KG1 (cell line): ENCODE results near the gene HIGD1B.
"Not testable (repeated sequence)": the region's sequence is repeated elsewhere in the genome, so short reads cannot be mapped to it uniquely, and the experiment has no call there.

ENCODE experiments used
- DNase-seq: peaks from one replicate; lab custom pipeline; 2025; lab: John Stamatoyannopoulos, UW

Gene HIGD1B

GRCh38 chr17:44847586-44847985, at the start of gene HIGD1B:
Gene HIGD1B (plus strand): TSS chr17:44847883. CDS start chr17:44848153, 270 bp downstream.
- no peak for DNase-seq

DNA sequence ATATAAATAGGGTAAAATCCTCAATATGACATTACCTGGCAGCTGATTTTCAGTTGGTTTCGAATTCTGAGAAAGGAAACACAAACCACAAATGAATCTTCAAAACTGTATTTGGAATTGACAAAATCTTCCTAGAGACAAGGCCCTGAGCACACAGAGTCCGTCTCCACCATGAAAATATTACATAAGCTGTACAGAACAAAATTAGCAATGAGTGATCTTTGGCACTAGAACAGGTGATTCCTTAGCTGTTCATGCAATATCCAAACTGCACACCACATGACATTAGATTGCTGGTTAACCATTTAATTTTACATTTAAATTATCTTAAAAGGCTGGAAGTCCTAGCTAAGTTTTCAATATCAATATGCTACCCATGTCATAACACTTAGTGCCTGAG, 49.3 kb upstream of the HIGD1B start:
- no peak for DNase-seq

GRCh38 chr17:44801880-44802279, 45.8 kb upstream of the HIGD1B start:
- no peak for DNase-seq

DNA sequence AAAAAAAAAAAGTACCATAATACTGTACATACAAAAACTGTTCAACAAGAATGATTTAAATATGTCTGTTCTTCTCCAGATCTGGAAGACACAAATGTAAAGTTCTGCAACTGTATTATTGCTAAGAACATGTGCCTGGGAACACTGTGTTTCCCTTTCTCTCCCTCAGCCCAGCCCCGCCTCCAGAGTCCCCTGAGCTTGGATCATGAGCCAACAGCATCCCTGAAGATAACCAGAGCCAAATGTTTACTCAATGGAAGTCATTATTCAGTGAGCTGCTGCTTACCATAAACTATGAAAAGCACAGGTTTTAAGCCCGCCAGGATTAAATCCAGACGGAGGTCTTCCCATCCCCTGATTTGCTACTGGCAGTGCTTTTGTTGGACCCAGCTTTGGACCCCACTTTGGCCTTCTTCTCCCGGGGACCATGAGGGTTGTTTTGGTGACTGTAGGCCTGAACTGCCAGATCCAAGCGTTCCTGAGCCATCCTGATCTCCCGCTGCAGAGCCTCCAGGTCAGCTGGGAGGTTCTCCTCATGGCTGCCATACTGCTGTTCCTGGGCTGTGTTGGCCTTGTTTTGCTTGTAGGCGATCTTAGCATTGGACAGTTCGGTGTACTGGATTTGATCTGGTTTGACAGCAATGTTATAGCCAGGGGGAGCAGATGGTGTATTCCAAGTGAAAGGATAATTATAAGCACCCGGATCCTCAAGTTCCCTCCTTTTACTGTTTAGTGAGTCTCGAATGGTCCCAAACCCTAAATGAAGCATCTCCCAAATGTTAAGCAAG, 43.2 kb upstream of the HIGD1B start:
- no peak for DNase-seq

GRCh38 chr17:44807093-44807816, 40.4 kb upstream of the HIGD1B start:
- no peak for DNase-seq

- DNase-seq: no peak
Observed at GRCh38 chr17:44807817-44808155, 39.9 kb upstream of the HIGD1B start.

- no peak for DNase-seq
Observed at GRCh38 chr17:44808156-44808555, 39.5 kb upstream of the HIGD1B start.

DNA sequence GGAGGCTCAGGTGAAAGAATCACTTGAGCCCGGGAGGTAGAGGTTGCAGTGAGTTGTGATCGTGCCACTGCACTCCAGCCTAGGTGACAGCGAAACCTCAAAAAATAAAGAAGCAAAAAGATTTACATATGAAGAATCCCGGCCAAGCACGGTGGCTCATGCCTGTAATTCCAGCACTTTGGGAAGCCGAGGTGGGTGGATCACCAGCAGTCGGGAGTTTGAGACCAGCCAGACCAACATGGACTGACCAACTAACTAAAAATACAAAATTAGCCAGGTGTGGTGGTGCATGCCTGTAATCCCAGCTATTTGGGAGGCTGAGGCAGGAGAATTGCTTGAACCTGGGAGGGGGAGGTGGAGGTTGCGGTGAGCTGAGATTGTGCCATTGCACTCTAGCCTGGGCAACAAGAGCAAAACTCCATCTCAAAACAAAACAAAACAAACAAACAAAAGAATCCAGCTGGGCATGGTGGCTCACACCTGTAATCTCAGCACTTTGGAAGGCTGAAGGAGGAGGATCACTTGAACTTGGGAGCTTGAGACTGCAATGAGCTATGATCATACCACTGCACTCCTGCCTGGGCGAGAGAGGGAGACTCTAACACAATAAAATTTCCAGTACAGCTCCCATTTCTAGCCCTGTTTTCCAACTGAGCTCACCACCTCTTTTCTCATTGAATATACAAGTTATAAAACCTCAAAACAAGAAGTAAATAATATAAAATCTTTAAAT, 38.9 kb upstream of the HIGD1B start:
- not testable (repeated sequence) for DNase-seq

GRCh38 chr17:44812263-44812662, 35.4 kb upstream of the HIGD1B start:
- DNase-seq: no peak

DNA sequence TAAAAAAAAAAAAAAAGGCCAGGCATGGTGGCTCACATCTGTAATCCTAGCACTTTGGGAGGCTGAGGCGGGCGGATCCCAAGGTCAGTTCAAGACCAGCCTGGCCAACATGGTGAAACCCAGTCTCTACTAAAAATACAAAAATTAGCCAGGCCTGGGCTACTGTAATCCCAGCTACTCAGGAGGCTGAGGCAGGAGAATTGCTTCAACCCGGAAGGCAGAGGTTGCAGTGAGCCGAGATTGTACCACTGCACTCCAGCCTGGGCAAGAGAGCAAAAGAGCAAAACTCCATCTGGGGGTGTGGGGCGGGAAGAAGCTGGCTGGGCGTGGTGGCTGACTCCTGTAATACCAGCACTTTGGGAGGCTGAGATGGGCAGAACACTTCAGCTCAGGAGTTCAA, 29.2 kb upstream of the HIGD1B start:
- DNase-seq: not testable (repeated sequence)

DNA sequence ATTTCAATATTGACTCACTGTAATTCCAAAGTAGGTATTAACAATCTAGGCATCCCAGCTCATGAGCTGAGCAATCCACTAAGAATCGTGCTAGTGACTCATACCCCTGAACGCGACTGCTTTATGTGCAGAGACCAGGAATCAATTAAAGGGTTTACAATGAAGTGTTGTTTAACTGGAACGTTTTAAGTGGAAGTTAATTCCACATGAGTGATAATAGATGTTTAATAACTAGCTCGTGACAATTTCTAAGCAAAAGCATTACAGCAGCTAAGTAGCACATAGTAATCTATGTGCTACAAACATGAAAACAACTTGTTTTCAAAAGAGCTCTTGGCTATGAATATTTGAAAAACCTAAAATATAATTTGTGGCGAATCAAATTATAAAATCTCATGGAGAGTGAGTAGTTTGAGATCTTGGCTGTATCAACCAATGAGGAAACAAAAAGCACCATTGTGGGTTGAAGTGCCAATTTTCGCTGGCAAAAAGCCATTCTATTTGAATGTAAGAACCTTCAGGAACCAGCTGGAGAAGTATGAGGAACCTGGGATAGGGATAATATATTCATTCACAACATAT, 27.0 kb upstream of the HIGD1B start:
- no peak for DNase-seq

- DNase-seq: not testable (repeated sequence)
Observed at GRCh38 chr17:44825236-44825635, 22.4 kb upstream of the HIGD1B start.

DNA sequence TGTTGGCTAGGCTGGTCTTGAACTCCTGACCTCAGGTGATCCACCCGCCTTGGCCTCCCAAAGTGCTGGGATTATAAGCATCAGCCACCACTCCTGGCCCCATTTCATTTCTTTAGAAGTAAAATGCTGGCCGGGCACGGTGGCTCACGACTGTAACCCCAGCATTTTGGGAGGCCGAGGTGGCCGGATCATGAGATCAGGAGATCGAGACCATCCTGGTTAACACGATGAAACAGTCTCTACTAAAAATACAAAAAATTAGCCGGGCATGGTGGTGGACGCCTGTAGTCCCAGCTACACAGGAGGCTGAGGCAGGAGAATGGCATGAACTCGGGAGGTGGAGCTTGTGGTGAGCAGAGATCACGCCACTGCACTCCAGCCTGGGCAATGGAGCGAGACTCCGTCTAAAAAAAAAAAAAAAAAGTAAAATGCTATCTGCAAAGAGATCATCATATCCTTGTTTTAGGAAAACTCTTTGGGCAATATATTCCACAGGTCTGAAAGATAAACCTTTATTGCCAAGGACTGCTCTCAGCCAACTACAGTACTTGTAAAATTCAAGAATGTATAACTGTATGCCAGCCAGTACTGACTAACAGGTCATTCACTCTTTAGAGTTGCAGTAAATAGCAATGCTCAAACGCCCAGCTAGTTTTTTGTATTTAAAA, 21.4 kb upstream of the HIGD1B start:
- DNase-seq: no peak

DNA sequence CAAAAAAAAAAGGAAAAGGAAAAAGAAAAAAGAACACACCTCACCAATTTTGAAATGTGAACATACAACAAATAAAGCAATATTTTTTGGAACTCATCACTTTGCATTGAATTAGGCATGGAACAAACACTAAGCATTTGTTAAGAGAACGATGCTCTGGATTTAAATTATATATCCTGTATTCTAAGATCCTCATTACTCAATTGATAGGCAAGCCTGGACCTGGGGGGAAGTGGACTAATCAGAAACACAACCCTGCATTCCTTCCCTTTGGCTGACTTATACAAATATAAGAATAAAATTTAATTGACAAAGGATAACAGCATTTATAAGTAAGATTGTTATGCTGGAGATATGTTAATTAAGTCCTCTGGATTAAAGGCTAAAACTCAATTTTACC, 19.8 kb upstream of the HIGD1B start:
- DNase-seq: no peak

- DNase-seq: peak; percentile 41
Observed at GRCh38 chr17:44828919-44829522, 18.7 kb upstream of the HIGD1B start.

DNA sequence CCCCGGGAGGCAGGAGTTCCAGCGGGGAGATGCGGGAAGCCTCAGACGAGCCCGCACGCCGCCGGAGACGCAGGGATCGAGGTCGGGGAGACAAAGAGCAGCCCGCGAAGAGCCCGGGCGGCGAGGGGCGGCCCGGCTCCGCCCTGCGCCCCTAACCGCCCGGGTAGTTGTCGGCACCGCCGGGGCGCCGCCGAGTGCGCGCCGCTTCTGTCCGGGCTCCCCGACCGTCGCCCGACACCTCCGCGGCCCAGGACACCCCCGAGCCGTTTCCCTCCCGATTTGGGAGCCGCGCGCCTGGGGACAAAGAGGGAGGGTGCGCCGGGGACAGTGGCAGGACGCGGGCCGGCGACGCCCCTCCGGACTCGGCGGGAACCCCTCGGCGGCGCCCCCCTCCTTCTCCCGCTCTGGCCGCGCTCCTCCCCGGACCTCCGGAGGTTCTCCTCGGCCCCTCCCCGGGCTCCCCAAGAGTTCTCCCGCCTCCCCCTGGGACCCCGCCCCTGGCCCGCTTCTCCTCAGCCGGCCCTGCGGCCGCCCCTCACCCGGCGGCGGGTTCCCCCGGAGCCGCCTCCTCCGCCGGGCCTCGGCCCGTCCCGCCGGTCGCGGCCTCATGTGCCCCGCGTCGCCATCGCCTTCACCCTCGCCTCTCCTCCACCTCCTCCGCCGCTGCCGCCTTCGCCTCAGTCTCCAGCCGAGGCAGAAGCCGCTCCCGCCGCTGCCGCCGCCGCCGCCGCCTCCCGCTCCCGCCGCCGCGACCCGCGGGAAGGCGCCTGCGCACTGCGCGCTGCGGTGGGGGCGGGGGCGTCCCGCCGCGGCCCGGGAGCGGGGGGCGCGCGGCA, 17.9 kb upstream of the HIGD1B start, which contains the start of gene GJC1:
TSS of gene GJC1 (minus strand) at position 765 of the 836 bp plus-strand sequence. CDS start 24,470 bp downstream, outside the sequence.
- DNase-seq: peak; percentile 16

DNA sequence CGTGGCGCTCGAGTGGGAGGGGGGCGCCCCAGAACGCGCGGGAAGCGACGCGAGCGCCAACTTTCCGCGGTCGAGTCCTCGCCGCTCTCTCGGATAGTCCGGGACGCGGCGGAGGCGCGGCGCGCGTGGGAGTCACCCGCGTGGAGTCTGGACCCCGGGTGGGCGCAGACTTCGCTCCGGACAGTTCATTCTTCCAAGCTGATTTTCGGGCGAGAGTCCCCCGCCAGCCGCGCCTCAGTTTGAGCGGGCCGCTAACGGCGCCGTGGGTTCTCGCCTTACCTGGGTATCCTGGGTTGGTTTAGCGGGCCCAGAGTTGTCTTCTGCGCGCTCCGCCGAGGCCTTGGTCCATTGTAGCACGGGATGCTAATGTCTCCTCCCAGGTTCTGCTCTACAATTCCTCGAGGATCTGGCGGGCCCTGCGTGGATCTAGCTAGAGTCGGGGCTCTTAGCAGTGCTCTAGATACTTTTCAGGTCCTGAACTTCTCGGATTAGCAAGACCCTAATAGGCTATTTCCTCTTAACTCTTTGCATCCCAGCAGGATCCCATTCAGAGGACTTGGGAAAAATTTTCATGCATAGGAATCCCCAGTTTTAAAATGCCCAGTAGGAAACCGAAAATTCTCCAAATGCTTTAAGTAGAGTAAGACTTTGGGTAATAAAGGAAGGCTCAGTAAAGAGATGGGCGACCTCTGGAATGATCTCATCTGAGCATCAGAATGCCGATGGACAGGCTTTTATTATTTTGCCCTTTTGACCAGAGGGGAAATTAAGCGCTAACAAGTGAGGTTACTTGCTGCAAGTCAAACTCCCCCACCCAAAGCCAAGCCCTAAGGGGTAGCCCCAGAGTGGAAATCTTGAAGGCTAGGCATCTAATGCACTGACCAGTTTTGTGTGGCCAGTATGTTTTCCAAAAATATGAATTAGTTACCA, 17.1 kb upstream of the HIGD1B start:
- no peak for DNase-seq

DNA sequence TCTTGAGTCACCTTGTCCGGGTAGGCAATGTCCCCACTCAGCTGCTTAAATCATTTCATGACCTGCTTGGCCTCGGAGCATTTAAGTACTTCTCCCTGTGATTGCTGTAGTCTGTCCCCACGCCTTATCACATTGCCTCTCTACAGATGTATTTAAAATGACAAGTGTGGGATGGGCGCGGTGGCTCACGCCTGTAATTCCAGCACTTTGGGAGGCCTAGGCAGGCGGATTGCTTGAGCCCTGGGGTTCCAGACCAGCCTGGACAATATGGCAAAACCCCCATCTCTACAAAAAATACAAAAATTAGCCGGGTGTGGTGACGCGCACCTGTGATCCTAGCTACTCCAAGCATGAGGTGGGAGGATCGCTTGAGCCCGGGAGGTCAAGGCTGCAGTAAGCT, 16.3 kb upstream of the HIGD1B start:
- DNase-seq: no peak

DNA sequence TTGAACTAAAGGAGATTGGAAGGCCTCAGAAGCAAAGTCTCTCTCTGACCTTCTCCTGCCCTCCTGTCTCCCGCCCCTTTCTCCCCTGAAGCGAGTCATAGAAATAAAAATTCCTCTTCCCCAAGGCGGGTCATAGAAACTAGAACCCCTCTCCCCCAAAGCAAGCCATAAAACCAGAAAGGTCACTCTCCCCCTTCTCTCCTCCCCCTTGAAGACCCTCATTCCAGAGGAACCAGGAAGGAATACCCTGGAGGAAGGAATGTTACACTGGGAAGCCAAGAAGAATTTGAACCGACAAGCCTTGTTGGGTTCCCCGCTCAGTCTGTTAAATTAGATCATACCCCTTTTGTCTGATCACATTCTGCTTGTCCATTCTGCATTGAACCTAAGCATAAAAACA, 14.9 kb upstream of the HIGD1B start:
- DNase-seq: no peak
